Prostate gland (tissue), 2 donors: Measurements from ENCODE around the gene LPAR5.

ENCODE experiments used
- CTCF ChIP-seq, 4 experiments: fragments of 200-600 bp in 2 of 4; fragments of 450-650 bp in 2 of 4; sonication (generic) in 2 of 4; IDR thresholded peaks; 1 replicate in 3 of 4; 2 replicates in 1 of 4; pipeline ENCODE4 v1.5.1; 2016 to 2019; ENCODE audit warnings: antibody characterized with exemption in 4 of 4, mild to moderate bottlenecking in 2 of 4, moderate library complexity in 2 of 4
- POLR2A ChIP-seq: fragments of 450-650 bp; IDR thresholded peaks from one replicate; pipeline ENCODE4 v1.6.1; 2016; ENCODE audit warnings: antibody characterized with exemption, mild to moderate bottlenecking
- POLR2AphosphoS5 ChIP-seq: sonication (generic); formaldehyde crosslinking; IDR thresholded peaks from one replicate; pipeline ENCODE4 v1.6.1; 2017; ENCODE audit warnings: antibody characterized with exemption

GRCh38 chr12:6603095-6603567 is 32.6 kb downstream of the LPAR5 start:
- TF ChIP-seq POLR2A (no peak), CTCF (IDR thresholded peaks at IDR 0.05) (no peak), POLR2AphosphoS5 (no peak)
